WTC11 (cell line): ENCODE data around the gene HPSE2. TPM values are rescaled to one million over a fixed set of nuclear protein-coding genes. Genes with fewer than 3 reads are reported as not detected.
A peak's percentile ranks its signal among the peaks of the same experiment; 100 is the strongest.

Source experiments
- ATAC-seq: fragments of 200-7000 bp; cut with Tn5 transposase; 2 replicates; pipeline ENCODE4 v1.10.0; 2021; ENCODE audit warnings: mild to moderate bottlenecking, moderate library complexity
- CTCF ChIA-PET: fragments of 300-600 bp; sonication (Branson Sonifier 250); formaldehyde crosslinking; loops from one replicate; lab custom pipeline; 2021; ENCODE audit warnings: antibody characterized with exemption; lab: Charles Lee
- POLR2A ChIA-PET: fragments of 350-600 bp; sonication (Branson Sonifier 250); formaldehyde crosslinking; loops from one replicate; lab custom pipeline; 2021; ENCODE audit warnings: antibody characterized with exemption; lab: Charles Lee
- DNase-seq: peaks from one replicate; pipeline ENCODE4 v3.0.0; 2021; ENCODE audit warnings: low spot score
- H3K27ac Mint-ChIP-seq: 2 replicates; pipeline ENCODE4 v1.8.0; 2021; ENCODE audit warnings: mixed read lengths
- H3K27me3 Mint-ChIP-seq: 2 replicates; pipeline ENCODE4 v1.8.0; 2021; ENCODE audit warnings: low read depth, mild to moderate bottlenecking, moderate library complexity, mixed read lengths
- H3K36me3 Mint-ChIP-seq: 2 replicates; pipeline ENCODE4 v1.8.0; 2021; ENCODE audit warnings: mixed read lengths
- H3K4me1 Mint-ChIP-seq: 2 replicates; pipeline ENCODE4 v1.8.0; 2022; ENCODE audit warnings: mixed read lengths
- H3K4me3 Mint-ChIP-seq: 2 replicates; pipeline ENCODE4 v1.8.0; 2021; ENCODE audit warnings: mild to moderate bottlenecking, moderate library complexity, mixed read lengths
- H3K9me3 Mint-ChIP-seq: 2 replicates; pipeline ENCODE4 v1.8.0; 2021; ENCODE audit warnings: mixed read lengths
- ARID4B ChIP-seq: sonication (generic); formaldehyde crosslinking; IDR thresholded peaks from 2 replicates; pipeline ENCODE4 v1.8.0; 2023; ENCODE audit warnings: missing genetic modification reagents, mild to moderate bottlenecking, borderline replicate concordance
- ATF6 ChIP-seq: sonication (generic); formaldehyde crosslinking; IDR thresholded peaks from 2 replicates; pipeline ENCODE4 v1.8.1; 2023; ENCODE audit warnings: mild to moderate bottlenecking, missing genetic modification reagents
- CBFB ChIP-seq: sonication (generic); formaldehyde crosslinking; IDR thresholded peaks from 2 replicates; pipeline ENCODE4 v1.8.1; 2022; ENCODE audit warnings: mild to moderate bottlenecking, low read depth, missing genetic modification reagents
- E2F5 ChIP-seq: sonication (generic); formaldehyde crosslinking; IDR thresholded peaks from 2 replicates; pipeline ENCODE4 v1.8.1; 2022; ENCODE audit warnings: mild to moderate bottlenecking, moderate library complexity, missing genetic modification reagents
- FOXJ3 ChIP-seq: sonication (generic); formaldehyde crosslinking; IDR thresholded peaks from 2 replicates; pipeline ENCODE4 v1.9.0; 2021; ENCODE audit warnings: missing genetic modification reagents, mild to moderate bottlenecking, borderline replicate concordance
- GABPB1 ChIP-seq: sonication (generic); formaldehyde crosslinking; IDR thresholded peaks from 2 replicates; pipeline ENCODE4 v1.8.1; 2023; ENCODE audit warnings: mild to moderate bottlenecking, missing genetic modification reagents
- GTF2I ChIP-seq: fragments of 250-450 bp; sonication (Bioruptor Pico); conservative IDR thresholded peaks from 2 replicates; pipeline ENCODE4 v1.4.0; 2021; ENCODE audit warnings: mild to moderate bottlenecking
- HMGA2 ChIP-seq: fragments of 250-450 bp; sonication (Bioruptor Pico); IDR thresholded peaks from 2 replicates; pipeline ENCODE4 v1.4.0; 2021; ENCODE audit warnings: mild to moderate bottlenecking, moderate library complexity
- KAT7 ChIP-seq: sonication (generic); formaldehyde crosslinking; IDR thresholded peaks from 2 replicates; pipeline ENCODE4 v1.8.1; 2023; ENCODE audit warnings: missing genetic modification reagents, mild to moderate bottlenecking, borderline replicate concordance
- MYBL2 ChIP-seq: sonication (generic); formaldehyde crosslinking; IDR thresholded peaks from 2 replicates; pipeline ENCODE4 v1.8.1; 2023; ENCODE audit warnings: mild to moderate bottlenecking, moderate library complexity, missing genetic modification reagents
- NFE2L1 ChIP-seq: sonication (generic); formaldehyde crosslinking; IDR thresholded peaks from 2 replicates; pipeline ENCODE4 v1.8.1; 2023; ENCODE audit warnings: missing genetic modification reagents
- NR1H2 ChIP-seq: sonication (generic); formaldehyde crosslinking; IDR thresholded peaks from 2 replicates; pipeline ENCODE4 v1.9.0; 2021; ENCODE audit warnings: mild to moderate bottlenecking, moderate library complexity, missing genetic modification reagents
- NR3C1 ChIP-seq: sonication (generic); formaldehyde crosslinking; conservative IDR thresholded peaks from 2 replicates; pipeline ENCODE4 v1.8.1; 2023; ENCODE audit warnings: low read depth, mild to moderate bottlenecking, missing genetic modification reagents
- PRRX2 ChIP-seq: fragments of 250-450 bp; sonication (Bioruptor Pico); IDR thresholded peaks from 2 replicates; pipeline ENCODE4 v1.8.0; 2021; ENCODE audit warnings: mild to moderate bottlenecking
- USF2 ChIP-seq: sonication (generic); formaldehyde crosslinking; IDR thresholded peaks from 2 replicates; pipeline ENCODE4 v1.8.1; 2023; ENCODE audit warnings: mild to moderate bottlenecking, missing genetic modification reagents, moderate library complexity
- ZNF396 ChIP-seq: fragments of 250-450 bp; sonication (Bioruptor Pico); IDR thresholded peaks from 2 replicates; pipeline ENCODE4 v1.8.0; 2021; ENCODE audit warnings: mild to moderate bottlenecking, moderate library complexity, borderline replicate concordance
- ZNF423 ChIP-seq: fragments of 250-450 bp; sonication (Bioruptor Pico); IDR thresholded peaks from 2 replicates; pipeline ENCODE4 v2.1.2; 2022; ENCODE audit warnings: mild to moderate bottlenecking, moderate library complexity
- ZNF512 ChIP-seq: sonication (generic); formaldehyde crosslinking; IDR thresholded peaks from 2 replicates; pipeline ENCODE4 v1.8.1; 2022; ENCODE audit warnings: missing genetic modification reagents, borderline replicate concordance
- total RNA-seq: library from RNA; stranded (reverse); gene quantifications from 3 replicates; pipeline ENCODE4 v1.2.3, GENCODE V29; 2021

The HPSE2 gene
- total RNA-seq, 1 experiment from 2014 or later = 0.66 TPM

GRCh38 chr10:99236627-99237309 is 1.1 kb upstream of the HPSE2 start:
- no peaks in the 10 kb centered on the region for H3K36me3 Mint-ChIP-seq
- no peak overlapping the region for H3K27ac Mint-ChIP-seq
- POLR2A ChIA-PET = no interaction called here
- no peak for DNase-seq
- H3K27me3 Mint-ChIP-seq = peaks cover 83% of the 10 kb centered on the region
- peak overlapping the region; percentile 74 for H3K4me3 Mint-ChIP-seq
- peaks cover 39% of the 10 kb centered on the region for H3K4me1 Mint-ChIP-seq
- ATAC-seq = peak; percentile 3; the same call in 1 of the 2 replicates
- no peaks in the 10 kb centered on the region for H3K9me3 Mint-ChIP-seq
- TF ChIP-seq KAT7 = no peak
- no peak for TF ChIP-seq NR3C1 (CRISPR knock-in tag)
- no peak for TF ChIP-seq HMGA2 (CRISPR knock-in tag)
- TF ChIP-seq ZNF396 (CRISPR knock-in tag) = no peak
- TF ChIP-seq CBFB (CRISPR knock-in tag) = no peak
- TF ChIP-seq ATF6 (CRISPR knock-in tag) = no peak
- no peak for TF ChIP-seq ARID4B
- no peak for TF ChIP-seq ZNF512 (CRISPR knock-in tag)
- TF ChIP-seq E2F5 (CRISPR knock-in tag) = no peak
- no peak for TF ChIP-seq MYBL2 (CRISPR knock-in tag)
- TF ChIP-seq NR1H2 (CRISPR knock-in tag) = no peak
- no peak for TF ChIP-seq GTF2I (CRISPR knock-in tag)
- no peak for TF ChIP-seq ZNF423 (CRISPR knock-in tag)
- TF ChIP-seq USF2 (CRISPR knock-in tag) = no peak
- TF ChIP-seq FOXJ3 (CRISPR knock-in tag) = no peak
- TF ChIP-seq GABPB1 = no peak
- TF ChIP-seq NFE2L1 = no peak
- no peak for TF ChIP-seq PRRX2 (CRISPR knock-in tag)
- CTCF ChIA-PET = interaction anchor here (1.0 to 2.6 kb wide), 3 partner anchors 10 to 769 kb away, joined by 3 to 10 read pairs (median 8); no protein-coding TSS in a partner anchor
